IMR-90 (cell line): ENCODE results near the gene TMPRSS7. TPM values are rescaled to one million over a fixed set of nuclear protein-coding genes. Genes with fewer than 3 reads are reported as not detected.

Experiments
- ATAC-seq: fragments of 200-7000 bp; cut with Tn5 transposase; 2 replicates; pipeline ENCODE4 v1.9.1; 2020; ENCODE audit warnings: low read depth, mild to moderate bottlenecking, moderate library complexity
- BruUV-seq: library from RNA; stranded (reverse); fragments of 400-500 nt; replicated peaks from 2 replicates; lab custom pipeline; 2021; lab: Mats Ljungman, UMichigan
- CTCF ChIA-PET: fragments of 300-600 bp; formaldehyde crosslinking; extraction: SDS; loops from one replicate; lab custom pipeline; 2021; ENCODE audit warnings: antibody characterized with exemption; lab: Yijun Ruan, JAX
- POLR2A ChIA-PET: fragments of 300-600 bp; sonication (Branson Sonifier 250); formaldehyde crosslinking; loops from one replicate; lab custom pipeline; 2022; ENCODE audit warnings: antibody characterized with exemption; ENCODE audit not compliant: unreplicated experiment; lab: Charles Lee
- DNase-seq: peaks from one replicate; pipeline ENCODE4 v3.0.0; 2013
- H2AFZ ChIP-seq: replicated peaks from 2 replicates; pipeline ENCODE3; 2013; ENCODE audit warnings: low read length, mild to moderate bottlenecking; ENCODE audit not compliant: poor library complexity
- H2AK5ac ChIP-seq: 2 replicates; pipeline ENCODE4 v1.6.1; 2013; ENCODE audit warnings: low read depth, low read length, inconsistent platforms
- H2AK9ac ChIP-seq: replicated peaks from 2 replicates; pipeline ENCODE3; 2013; ENCODE audit warnings: mild to moderate bottlenecking, low read depth, low read length, moderate library complexity; ENCODE audit not compliant: poor library complexity
- H2BK120ac ChIP-seq: 2 replicates; pipeline ENCODE4 v1.6.1; 2013; ENCODE audit warnings: low read depth, low read length, inconsistent platforms
- H2BK15ac ChIP-seq: 3 replicates; pipeline ENCODE4 v1.6.1; 2013; ENCODE audit warnings: low read depth, low read length, inconsistent platforms
- H2BK20ac ChIP-seq: 2 replicates; pipeline ENCODE4 v1.6.1; 2013; ENCODE audit warnings: low read depth, mild to moderate bottlenecking, inconsistent platforms, low read length, moderate library complexity
- H2BK5ac ChIP-seq: 2 replicates; pipeline ENCODE4 v1.6.1; 2013; ENCODE audit warnings: mild to moderate bottlenecking, low read depth, low read length, inconsistent platforms; ENCODE audit not compliant: poor library complexity, severe bottlenecking
- H3K14ac ChIP-seq: replicated peaks from 2 replicates; pipeline ENCODE4 v1.6.1; 2013; ENCODE audit warnings: low read depth, low read length, inconsistent platforms
- H3K18ac ChIP-seq: 2 replicates; pipeline ENCODE4 v1.6.1; 2013; ENCODE audit warnings: low read depth, low read length, control low read depth
- H3K23ac ChIP-seq: 2 replicates; pipeline ENCODE4 v1.6.1; 2013; ENCODE audit warnings: low read depth, low read length, inconsistent platforms
- H3K27ac ChIP-seq: 2 replicates; pipeline ENCODE4 v1.5.1; 2013; ENCODE audit warnings: mild to moderate bottlenecking, control low read depth, low read length; ENCODE audit not compliant: insufficient read depth
- H3K27me3 ChIP-seq: 2 replicates; pipeline ENCODE4 v1.6.1; 2013; ENCODE audit warnings: low read length; ENCODE audit not compliant: control insufficient read depth, insufficient read depth
- H3K36me3 ChIP-seq: 2 replicates; pipeline ENCODE4 v1.6.1; 2013; ENCODE audit warnings: low read length, mixed read lengths; ENCODE audit not compliant: control insufficient read depth, insufficient read depth
- H3K4ac ChIP-seq: 2 replicates; pipeline ENCODE4 v1.6.1; 2013; ENCODE audit warnings: low read depth, low read length, inconsistent platforms
- H3K4me1 ChIP-seq: 2 replicates; pipeline ENCODE4 v1.6.1; 2013; ENCODE audit warnings: low read length, mixed read lengths; ENCODE audit not compliant: control insufficient read depth, insufficient read depth
- H3K4me2 ChIP-seq: 2 replicates; pipeline ENCODE4 v1.6.1; 2013; ENCODE audit warnings: low read depth, mild to moderate bottlenecking, control low read depth, low read length, moderate library complexity
- H3K4me3 ChIP-seq: 2 replicates; pipeline ENCODE4 v1.5.1; 2013; ENCODE audit warnings: low read depth, mild to moderate bottlenecking, control low read depth, low read length, moderate library complexity; ENCODE audit not compliant: insufficient read depth
- H3K56ac ChIP-seq: 2 replicates; pipeline ENCODE4 v1.6.1; 2013; ENCODE audit warnings: low read length, inconsistent platforms; ENCODE audit not compliant: insufficient read depth; ENCODE audit errors: extremely low read depth
- H3K79me1 ChIP-seq, 2 experiments: 2 replicates each; pipeline ENCODE4 v1.6.1; 2013; ENCODE audit warnings: low read length in 2 of 2, inconsistent platforms in 1 of 2, low read depth in 1 of 2
- H3K9ac ChIP-seq: 2 replicates; pipeline ENCODE4 v1.6.1; 2013; ENCODE audit warnings: low read depth, low read length, control low read depth
- H3K9me1 ChIP-seq: 2 replicates; pipeline ENCODE4 v1.6.1; 2013; ENCODE audit warnings: low read length, inconsistent platforms; ENCODE audit not compliant: insufficient read depth
- H3K9me3 ChIP-seq: 2 replicates; pipeline ENCODE4 v1.6.1; 2013; ENCODE audit warnings: low read length; ENCODE audit not compliant: control insufficient read depth, insufficient read depth
- H4K20me1 ChIP-seq: 2 replicates; pipeline ENCODE4 v1.6.1; 2013; ENCODE audit warnings: low read length, inconsistent platforms; ENCODE audit not compliant: insufficient read depth
- H4K5ac ChIP-seq: 2 replicates; pipeline ENCODE4 v1.6.1; 2013; ENCODE audit warnings: mild to moderate bottlenecking, low read depth, low read length, control low read depth
- H4K8ac ChIP-seq, 2 experiments: 2 replicates each; pipeline ENCODE4 v1.6.1; 2013; ENCODE audit warnings: low read depth in 2 of 2, low read length in 2 of 2, control low read depth in 1 of 2, inconsistent platforms in 1 of 2
- H4K91ac ChIP-seq: 2 replicates; pipeline ENCODE4 v1.6.1; 2013; ENCODE audit warnings: low read depth, low read length, inconsistent platforms; ENCODE audit not compliant: insufficient read depth
- BHLHE40 ChIP-seq: fragments of 150-350 bp; IDR thresholded peaks from 2 replicates; pipeline ENCODE4 v1.6.1; 2016; ENCODE audit warnings: mild to moderate bottlenecking, low read depth, low read length
- CEBPB ChIP-seq: IDR thresholded peaks from 2 replicates; pipeline ENCODE4 v1.6.1; 2012; ENCODE audit warnings: low read depth, low read length, improper control_type of control experiment
- CHD1 ChIP-seq: IDR thresholded peaks from 2 replicates; pipeline ENCODE4 v1.6.1; 2012; ENCODE audit warnings: low read depth, low read length, improper control_type of control experiment
- CTCF ChIP-seq: conservative IDR thresholded peaks from 2 replicates; pipeline ENCODE4 v1.5.1; 2012; ENCODE audit warnings: mild to moderate bottlenecking, low read depth, low read length, improper control_type of control experiment
- ELK1 ChIP-seq: fragments of 150-350 bp; IDR thresholded peaks from 2 replicates; pipeline ENCODE4 v1.6.1; 2016; ENCODE audit warnings: low read depth, mild to moderate bottlenecking, low read length, moderate library complexity, borderline replicate concordance
- FOS ChIP-seq: fragments of 150-350 bp; IDR thresholded peaks from 2 replicates; pipeline ENCODE4 v1.6.1; 2016; ENCODE audit warnings: low read depth, low read length
- MAFK ChIP-seq: IDR thresholded peaks from 2 replicates; pipeline ENCODE4 v1.6.1; 2012; ENCODE audit warnings: low read depth, low read length, improper control_type of control experiment
- MAZ ChIP-seq: IDR thresholded peaks from 2 replicates; pipeline ENCODE4 v1.6.1; 2012; ENCODE audit warnings: low read depth, mild to moderate bottlenecking, low read length, improper control_type of control experiment, moderate library complexity, borderline replicate concordance
- MXI1 ChIP-seq: IDR thresholded peaks from 2 replicates; pipeline ENCODE4 v1.6.1; 2012; ENCODE audit warnings: low read depth, mild to moderate bottlenecking, low read length, moderate library complexity, borderline replicate concordance
- NFE2L2 ChIP-seq: fragments of 150-350 bp; IDR thresholded peaks from 2 replicates; pipeline ENCODE4 v1.6.1; 2016; ENCODE audit warnings: low read depth, mild to moderate bottlenecking, low read length
- POLR2A ChIP-seq: IDR thresholded peaks from 2 replicates; pipeline ENCODE4 v1.6.1; 2012; ENCODE audit warnings: mild to moderate bottlenecking, low read depth, low read length
- RAD21 ChIP-seq: IDR thresholded peaks from 2 replicates; pipeline ENCODE4 v1.6.1; 2012; ENCODE audit warnings: low read length, improper control_type of control experiment
- RCOR1 ChIP-seq: IDR thresholded peaks from 2 replicates; pipeline ENCODE4 v1.6.1; 2012; ENCODE audit warnings: mild to moderate bottlenecking, low read length, improper control_type of control experiment; ENCODE audit not compliant: insufficient replicate concordance
- RFX5 ChIP-seq: IDR thresholded peaks from 2 replicates; pipeline ENCODE4 v1.8.0; 2012; ENCODE audit warnings: low read depth, mild to moderate bottlenecking, low read length, moderate library complexity
- SMC3 ChIP-seq: fragments of 150-350 bp; IDR thresholded peaks from 2 replicates; pipeline ENCODE4 v1.6.1; 2016; ENCODE audit warnings: low read depth, mild to moderate bottlenecking, antibody characterized with exemption, low read length, moderate library complexity
- USF2 ChIP-seq: fragments of 150-350 bp; IDR thresholded peaks from 2 replicates; pipeline ENCODE4 v1.6.1; 2017; ENCODE audit warnings: mild to moderate bottlenecking, antibody characterized with exemption, low read length, low read depth
- WGBS, 2 experiments: methylation state at CpG; one replicate each; pipeline versions ENCODE4 v1.1.5 to v1.1.7; 2013; ENCODE audit warnings: missing lambda C conversion rate in 2 of 2; ENCODE audit not compliant: insufficient read length in 1 of 2; ENCODE audit errors: extremely low coverage in 2 of 2; 5-methylcytosine and 5-hydroxymethylcytosine counted together
- dilution Hi-C: fragments of 300-500 bp; cut with HindIII; formaldehyde crosslinking; loops from one replicate; pipeline ENCODE4 v1.14.3; 2018; ENCODE audit warnings: low sequenced_read_pairs; ENCODE audit not compliant: unreplicated experiment
- in situ Hi-C: fragments of 300-500 bp; cut with MboI; formaldehyde crosslinking; loops from 3 replicates; pipeline ENCODE4 v1.14.3; 2019; ENCODE audit warnings: low sequenced_read_pairs, inconsistent platforms, mixed read lengths
- intact Hi-C: fragments of 100-400 bp; cut with micrococcal nuclease; formaldehyde crosslinking; loops from 2 replicates; pipeline ENCODE4 v1.10.0; 2022
- polyA plus RNA-seq, 3 experiments: library from polyadenylated mRNA; depleted of rRNA; stranded (reverse); fragments of >200 nt; gene quantifications; 2 replicates each; pipeline ENCODE4 v1.2.3, GENCODE V29; 2012; ENCODE audit warnings: low replicate concordance in 1 of 3
- total RNA-seq: library from RNA; depleted of rRNA; stranded (reverse); fragments of >200 nt; gene quantifications from 2 replicates; pipeline ENCODE4 v1.2.3, GENCODE V29; 2012

Gene TMPRSS7
- total and polyA plus RNA-seq, 2 of the 4 experiments (the other 2 are of a cell fraction) = 0.07 TPM; not detected in 1

GRCh38 chr3:112035241-112035640 is 705 bp downstream of the TMPRSS7 start:
- Histone ChIP-seq H3K4ac (no peak overlapping the region), H3K14ac (no peak overlapping the region), H3K4me2 (no peak overlapping the region), H2AFZ (no peak overlapping the region), H2BK120ac (no peak overlapping the region), H4K5ac (no peak overlapping the region), H3K9me3 (no peaks in the 10 kb centered on the region), H4K20me1 (no peaks in the 10 kb centered on the region), H3K79me1 (no peaks in the 10 kb centered on the region), H3K36me3 (no peaks in the 10 kb centered on the region), H3K27me3 (no peaks in the 10 kb centered on the region), H3K18ac (no peak overlapping the region), H2BK20ac (no peak overlapping the region), H4K8ac (no peak overlapping the region), H3K23ac (no peak overlapping the region), H3K27ac (no peak overlapping the region), H2BK5ac (no peak overlapping the region), H2AK9ac (no peak overlapping the region), H2BK15ac (no peak overlapping the region), H2AK5ac (no peak overlapping the region), H3K9me1 (no peaks in the 10 kb centered on the region), H3K4me1 (peaks cover 1% of the 10 kb centered on the region; the same call in 1 of the 2 replicates), H3K4me3 (no peak overlapping the region), H3K9ac (no peak overlapping the region), H3K56ac (no peak overlapping the region), H4K91ac (no peak overlapping the region)
- DNase-seq (no peak), ATAC-seq (no peak)
- in situ Hi-C loops = no loop called here
- TF ChIP-seq RAD21 (no peak), RFX5 (no peak), CHD1 (no peak), MAZ (no peak), CEBPB (no peak), CTCF (no peak), MXI1 (no peak), SMC3 (no peak), BHLHE40 (no peak), POLR2A (no peak), NFE2L2 (no peak), FOS (no peak), ELK1 (no peak), RCOR1 (no peak), MAFK (no peak), USF2 (no peak)
- CTCF ChIA-PET = interaction anchor here (1.2 kb wide), 1 partner anchor 8 kb away, joined by 4 read pairs; no protein-coding TSS in a partner anchor
- intact Hi-C loops = no loop called here
- POLR2A ChIA-PET = no interaction called here
- no TSS peak for BruUV-seq
- dilution Hi-C loops = no loop called here
- no CpG with 5 or more reads among the region's 3 CpGs for whole genome bisulfite sequencing, 2 experiments
